Spleen (tissue), 11 donors: Measurements from ENCODE around the gene TMEM138. TPM values are rescaled to one million over a fixed set of nuclear protein-coding genes. Genes with fewer than 3 reads are reported as not detected.

Experiments
- DNase-seq: peaks from one replicate; pipeline ENCODE4 v3.0.0-alpha.2; 2020
- H3K27ac ChIP-seq, 8 donors: fragments of 200-600 bp; sonication (generic) in 7 of 8; 1 replicate in 4 of 8; 2 replicates in 4 of 8; pipeline versions ENCODE4 v1.5.0 to v1.8.0; 2016 to 2021; ENCODE audit warnings: inconsistent platforms in 4 of 8, mild to moderate bottlenecking in 4 of 8, moderate library complexity in 1 of 8
- H3K27me3 ChIP-seq, 7 donors: fragments of 200-600 bp; sonication (generic) in 6 of 7; replicated peaks in 1 of 7; 1 replicate in 4 of 7; 2 replicates in 3 of 7; pipeline versions ENCODE4 v1.5.0 to v1.8.0; 2016 to 2021; ENCODE audit warnings: inconsistent platforms in 3 of 7, mild to moderate bottlenecking in 1 of 7
- H3K36me3 ChIP-seq, 6 donors: fragments of 200-600 bp; sonication (generic) in 5 of 6; 1 replicate in 4 of 6; 2 replicates in 2 of 6; pipeline versions ENCODE4 v1.5.0 to v1.8.0; 2016 to 2021; ENCODE audit warnings: inconsistent platforms in 2 of 6
- H3K4me1 ChIP-seq, 6 donors: fragments of 200-600 bp; sonication (generic) in 5 of 6; 1 replicate in 3 of 6; 2 replicates in 3 of 6; pipeline versions ENCODE4 v1.5.0 to v1.8.0; 2016 to 2021; ENCODE audit warnings: inconsistent platforms in 3 of 6
- H3K4me3 ChIP-seq, 8 donors: fragments of 200-600 bp; sonication (generic) in 7 of 8; 1 replicate in 4 of 8; 2 replicates in 4 of 8; pipeline versions ENCODE4 v1.5.0 to v1.8.0; 2016 to 2021; ENCODE audit warnings: inconsistent platforms in 4 of 8, mild to moderate bottlenecking in 4 of 8, moderate library complexity in 2 of 8
- H3K9me3 ChIP-seq, 8 donors: fragments of 200-600 bp; sonication (generic) in 7 of 8; 1 replicate in 4 of 8; 2 replicates in 4 of 8; pipeline versions ENCODE4 v1.5.0 to v1.8.0; 2016 to 2021; ENCODE audit warnings: inconsistent platforms in 4 of 8
- CTCF ChIP-seq, 11 experiments: fragments of 200-600 bp in 7 of 11; fragments of 450-650 bp in 4 of 11; sonication (generic) in 4 of 11; IDR thresholded peaks in 8 of 11; conservative IDR thresholded peaks in 3 of 11; 1 replicate in 7 of 11; 2 replicates in 4 of 11; pipeline versions ENCODE4 v1.4.0 to v1.8.0; 2016 to 2021; ENCODE audit warnings: antibody characterized with exemption in 11 of 11, inconsistent platforms in 4 of 11, mild to moderate bottlenecking in 1 of 11
- POLR2A ChIP-seq, 3 donors: fragments of 450-650 bp; IDR thresholded peaks; one replicate each; pipeline ENCODE4 v1.5.1; 2017; ENCODE audit warnings: antibody characterized with exemption in 3 of 3, mild to moderate bottlenecking in 1 of 3
- POLR2AphosphoS5 ChIP-seq, 3 donors: sonication (generic); formaldehyde crosslinking; IDR thresholded peaks; one replicate each; pipeline ENCODE4 v1.5.1; 2017; ENCODE audit warnings: antibody characterized with exemption in 3 of 3
- WGBS, 5 donors: extraction: QIAGEN DNeasy Blood & Tissue Kit in 3 of 5; methylation state at CpG; one replicate each; pipeline versions ENCODE4 v1.1.5 to v1.1.7; 2013 to 2018; 5-methylcytosine and 5-hydroxymethylcytosine counted together
- intact Hi-C: fragments of 100-400 bp; cut with DNase I; formaldehyde crosslinking; loops from one replicate; pipeline ENCODE4 v1.15.0; 2023; ENCODE audit warnings: low total_unique reads
- polyA plus RNA-seq, 3 donors: library from polyadenylated mRNA; stranded (reverse); fragments of 200-250 nt; gene quantifications; one replicate each; pipeline ENCODE4 v1.2.1, GENCODE V29; 2013
- total RNA-seq, 7 donors: library from RNA; depleted of rRNA in 3 of 7; stranded (reverse); fragments of >200 nt in 3 of 7; fragmentation: NEBNext Ultra II Directional in 4 of 7; extraction: Animal tissue kit (Norgen Biotek cat#: 25700) in 4 of 7; gene quantifications; one replicate each; pipeline versions ENCODE4 v1.1.0 to v1.2.1, GENCODE V29; 2016 to 2021
- donor health status: healthy with polysubstance abuse.
- donor health status: DM: no; HTN: no; CAD: no; lungs with moderate emphysema.
- donor health status: DM: no; HTN: no; CAD: no.
- donor health status: Bipolar disorder and iron deficiency.
- donor health status: healthy.
- donor health status: DM: no; HTN: no; CAD: no.
- donor health status: DM: yes; HTN: yes; CAD: no.

TMEM138 gene
- total and polyA plus RNA-seq, 10 donors, result 26.8 to 53.9 (median 42.5) TPM

DNA sequence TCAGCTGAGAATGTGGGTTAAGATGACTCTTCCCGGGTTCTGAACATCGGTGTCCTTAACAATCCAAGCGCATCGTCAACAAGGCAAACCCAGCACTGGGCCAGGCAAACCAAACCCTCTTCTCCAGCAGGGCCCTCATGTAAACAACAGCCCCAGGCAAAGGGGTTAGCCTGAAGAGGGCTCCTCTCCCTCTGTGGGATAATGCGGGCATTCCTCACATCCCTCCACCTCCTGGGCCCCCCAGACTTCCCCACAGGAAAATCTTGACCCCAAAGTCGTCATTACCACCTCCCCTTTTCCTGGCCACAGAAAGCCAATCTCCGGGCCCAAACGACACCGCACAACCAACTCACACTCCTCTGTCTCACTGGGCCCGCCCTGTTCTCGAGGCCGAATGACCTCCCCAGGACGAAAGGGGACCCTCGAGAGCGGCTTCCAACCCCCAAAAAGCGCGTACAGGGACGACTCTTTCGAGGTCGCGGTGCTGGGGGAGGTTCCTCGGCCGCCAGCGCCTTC, 29.8 kb upstream of the TMEM138 start:
- 0 to 2% (median 1%) methylated on average over 19 to 24 of the region's 24 CpGs for WGBS, 5 donors
- DNase-seq, result no peak
- TF ChIP-seq CTCF (IDR thresholded peaks at IDR 0.05 in 8 of 11, conservative IDR thresholded peaks at IDR 0.05 in 3 of 11), result no peak
- no peak for TF ChIP-seq POLR2A (IDR thresholded peaks at IDR 0.05)
- TF ChIP-seq POLR2AphosphoS5 (IDR thresholded peaks at IDR 0.05), result no peak
- H3K4me3 ChIP-seq, result peak overlapping the region; percentile 82 to 99 (median 90)
- H3K27me3 ChIP-seq, result no peaks in the 10 kb centered on the region
- intact Hi-C loops, result loop anchor here (10.0 kb wide), 1 partner anchor 92 kb away; the partner anchor contains the start of gene CPSF7
- peaks cover 36 to 92% (median 59%) of the 10 kb centered on the region in 6 donors for H3K4me1 ChIP-seq
- H3K36me3 ChIP-seq, result peaks cover 0 to 38% (median 19%) of the 10 kb centered on the region in 6 donors
- peak overlapping the region; percentile 82 to 96 (median 92) for H3K27ac ChIP-seq
- H3K9me3 ChIP-seq, result no peaks in the 10 kb centered on the region

GRCh38 chr11:61332797-61333549, 29.2 kb upstream of the TMEM138 start, which contains the start of the genes DDB1 and TKFC:
Gene DDB1 (minus strand): TSS chr11:61333105. CDS start chr11:61332968, 137 bp downstream.
Gene TKFC (plus strand): TSS chr11:61333228. CDS start chr11:61334729, 1,501 bp downstream.
- intact Hi-C loops, result loop anchor here (10.0 kb wide), 1 partner anchor 92 kb away; the partner anchor contains the start of gene CPSF7
- Histone ChIP-seq H3K4me1 (peaks cover 36 to 89% (median 57%) of the 10 kb centered on the region in 6 donors), H3K9me3 (no peaks in the 10 kb centered on the region), H3K27ac (peak within 1 kb of the TSS; percentile 82 to 96 (median 92)), H3K4me3 (peak within 1 kb of the TSS; percentile 82 to 99 (median 90)), H3K36me3 (peaks cover 0 to 34% (median 13%) of the 10 kb centered on the region in 6 donors), H3K27me3 (no peaks in the 10 kb centered on the region)
- TF ChIP-seq CTCF (IDR thresholded peaks at IDR 0.05 in 8 of 11, conservative IDR thresholded peaks at IDR 0.05 in 3 of 11), result peak in 3 of 11 experiments; percentile 6 to 23 (median 23)
- TF ChIP-seq POLR2A (IDR thresholded peaks at IDR 0.05), result peak; percentile 8 to 62 (median 58)
- peak; percentile 92 to 96 (median 96) for TF ChIP-seq POLR2AphosphoS5 (IDR thresholded peaks at IDR 0.05)
- WGBS, 5 donors, result 0 to 1% (median 0%) methylated on average over 18 to 81 of the region's 81 CpGs
- DNase-seq, result peak; percentile 100

DNA sequence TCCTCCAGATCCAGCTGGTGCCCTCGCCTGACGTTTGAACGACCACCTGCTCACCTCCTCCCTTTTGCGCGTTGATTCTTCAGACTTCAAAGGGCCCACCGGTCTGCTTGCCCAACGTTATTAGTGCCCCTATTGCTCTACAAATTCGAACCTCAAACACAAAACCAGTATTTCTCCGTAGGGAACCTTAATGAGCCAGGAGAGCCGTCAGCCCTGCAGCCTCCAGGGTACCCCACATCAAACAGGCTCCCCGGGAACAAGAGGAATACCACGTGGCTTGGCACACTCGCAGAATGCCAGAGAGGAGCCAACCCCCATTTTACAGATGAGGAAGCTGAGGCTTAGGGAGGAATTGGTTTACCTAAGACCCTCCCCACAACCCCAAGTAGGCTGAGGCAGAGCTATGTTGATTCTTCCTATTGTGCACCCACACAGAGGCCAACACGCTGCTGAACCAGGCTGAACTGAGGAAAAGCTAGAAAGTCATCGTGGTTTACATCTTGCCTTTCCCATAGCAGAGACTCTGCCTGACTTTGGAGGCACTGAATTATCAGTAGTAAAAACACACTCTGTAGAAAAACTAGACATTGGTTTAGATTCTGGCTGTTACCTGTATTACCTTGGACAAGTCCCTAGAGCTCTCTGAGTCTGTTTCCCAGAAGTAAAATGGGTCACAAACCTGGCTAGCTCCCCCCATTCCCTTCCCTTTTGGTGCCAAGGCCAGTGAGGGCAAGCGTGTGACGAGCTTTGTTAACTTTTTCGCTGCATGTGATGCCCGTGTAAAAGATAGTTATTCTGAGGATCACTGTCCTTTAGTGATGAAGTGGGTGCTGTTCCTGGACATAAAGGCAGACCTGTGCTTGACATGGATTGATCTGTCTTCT, 28.4 kb upstream of the TMEM138 start:
- Histone ChIP-seq H3K9me3 (no peaks in the 10 kb centered on the region), H3K4me1 (peaks cover 36 to 83% (median 55%) of the 10 kb centered on the region in 6 donors), H3K36me3 (peaks cover 0 to 32% (median 6%) of the 10 kb centered on the region in 6 donors), H3K4me3 (peak overlapping the region; percentile 82 to 99 (median 90)), H3K27ac (peak overlapping the region; percentile 82 to 96 (median 92)), H3K27me3 (no peaks in the 10 kb centered on the region)
- WGBS, 5 donors, result 27% methylated on average over 19 of the region's 19 CpGs
- no peak for DNase-seq
- intact Hi-C loops, result loop anchor here (10.0 kb wide), 1 partner anchor 91 kb away; the partner anchor contains the start of gene CPSF7
- no peak for TF ChIP-seq CTCF (IDR thresholded peaks at IDR 0.05 in 8 of 11, conservative IDR thresholded peaks at IDR 0.05 in 3 of 11)
- TF ChIP-seq POLR2A (IDR thresholded peaks at IDR 0.05), result no peak
- no peak for TF ChIP-seq POLR2AphosphoS5 (IDR thresholded peaks at IDR 0.05)
